ENCODE measurements around the gene MYBBP1A. TPM values are rescaled to one million over a fixed set of nuclear protein-coding genes. Genes with fewer than 3 reads are reported as not detected.

Gene MYBBP1A
- total and polyA plus RNA-seq, 4 donors, result 12.2 to 23.3 (median 20.0) TPM

DNA sequence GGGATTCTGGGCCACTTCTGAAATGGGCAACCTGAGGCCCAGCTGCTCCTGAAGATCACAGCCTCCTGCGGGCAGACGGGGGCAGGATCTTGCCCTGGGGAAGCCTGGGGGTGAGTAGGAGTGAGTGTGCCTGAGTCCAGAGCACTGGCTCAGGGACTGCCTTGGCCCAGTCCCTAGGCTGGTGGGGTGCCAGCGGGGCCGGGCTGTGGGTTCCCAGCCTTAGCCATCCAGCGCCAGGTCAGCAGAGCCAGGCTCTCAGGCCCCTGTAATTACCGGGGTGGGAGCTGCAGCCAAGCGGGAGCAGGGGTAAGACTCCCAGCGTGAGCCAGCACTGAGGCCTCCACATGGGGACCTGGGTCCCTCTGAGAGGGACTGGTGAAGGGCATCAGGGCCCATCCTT, 48.3 kb downstream of the MYBBP1A start:
- Histone ChIP-seq H3K4me3 (ENCODE audit: low read depth in 1 of 3, low read length in 3 of 3) (no peak overlapping the region), H3K36me3 (ENCODE audit: control insufficient read depth in 4 of 4, insufficient read depth in 3 of 4, low read depth in 1 of 4, low read length in 3 of 4) (no peaks in the 10 kb centered on the region), H3K9me3 (ENCODE audit: control insufficient read depth in 4 of 4, low read length in 3 of 4) (no peaks in the 10 kb centered on the region), H3K9ac (ENCODE audit: low read depth in 1 of 2, low read length in 2 of 2) (no peak overlapping the region), H3K27me3 (ENCODE audit: control insufficient read depth in 4 of 4, insufficient read depth in 4 of 4, low read length in 3 of 4) (no peaks in the 10 kb centered on the region), H3K27ac (ENCODE audit: low read depth in 1 of 2, low read length in 2 of 2) (no peak overlapping the region), H3K4me1 (ENCODE audit: control insufficient read depth in 4 of 4, insufficient read depth in 4 of 4, low read length in 3 of 4) (peaks cover 0 to 12% (median 3%) of the 10 kb centered on the region in 4 donors)
- TF ChIP-seq ZBTB33 (IDR thresholded peaks at IDR 0.05) (no peak), RXRA (IDR thresholded peaks at IDR 0.05) (no peak), GABPA (IDR thresholded peaks at IDR 0.05 in 1 of 2, conservative IDR thresholded peaks at IDR 0.05 in 1 of 2) (no peak), SP1 (IDR thresholded peaks at IDR 0.05) (no peak), YY1 (IDR thresholded peaks at IDR 0.05) (no peak), JUND (IDR thresholded peaks at IDR 0.05) (no peak), MAX (IDR thresholded peaks at IDR 0.05) (no peak), HNF4A (conservative IDR thresholded peaks at IDR 0.05) (no peak), FOXA1 (IDR thresholded peaks at IDR 0.05) (no peak), HNF4G (IDR thresholded peaks at IDR 0.05) (no peak), FOXA2 (IDR thresholded peaks at IDR 0.05) (no peak), NR2F2 (IDR thresholded peaks at IDR 0.05) (no peak), CTCF (IDR thresholded peaks at IDR 0.05; ENCODE audit: low read depth, low read length, missing input control) (no peak), RAD21 (IDR thresholded peaks at IDR 0.05) (no peak)
- TF ChIP-seq, protein P1, sequence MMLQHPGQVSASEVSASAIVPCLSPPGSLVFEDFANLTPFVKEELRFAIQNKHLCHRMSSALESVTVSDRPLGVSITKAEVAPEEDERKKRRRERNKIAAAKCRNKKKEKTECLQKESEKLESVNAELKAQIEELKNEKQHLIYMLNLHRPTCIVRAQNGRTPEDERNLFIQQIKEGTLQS (IDR thresholded peaks at IDR 0.05), result no peak
- TF ChIP-seq, protein P2, sequence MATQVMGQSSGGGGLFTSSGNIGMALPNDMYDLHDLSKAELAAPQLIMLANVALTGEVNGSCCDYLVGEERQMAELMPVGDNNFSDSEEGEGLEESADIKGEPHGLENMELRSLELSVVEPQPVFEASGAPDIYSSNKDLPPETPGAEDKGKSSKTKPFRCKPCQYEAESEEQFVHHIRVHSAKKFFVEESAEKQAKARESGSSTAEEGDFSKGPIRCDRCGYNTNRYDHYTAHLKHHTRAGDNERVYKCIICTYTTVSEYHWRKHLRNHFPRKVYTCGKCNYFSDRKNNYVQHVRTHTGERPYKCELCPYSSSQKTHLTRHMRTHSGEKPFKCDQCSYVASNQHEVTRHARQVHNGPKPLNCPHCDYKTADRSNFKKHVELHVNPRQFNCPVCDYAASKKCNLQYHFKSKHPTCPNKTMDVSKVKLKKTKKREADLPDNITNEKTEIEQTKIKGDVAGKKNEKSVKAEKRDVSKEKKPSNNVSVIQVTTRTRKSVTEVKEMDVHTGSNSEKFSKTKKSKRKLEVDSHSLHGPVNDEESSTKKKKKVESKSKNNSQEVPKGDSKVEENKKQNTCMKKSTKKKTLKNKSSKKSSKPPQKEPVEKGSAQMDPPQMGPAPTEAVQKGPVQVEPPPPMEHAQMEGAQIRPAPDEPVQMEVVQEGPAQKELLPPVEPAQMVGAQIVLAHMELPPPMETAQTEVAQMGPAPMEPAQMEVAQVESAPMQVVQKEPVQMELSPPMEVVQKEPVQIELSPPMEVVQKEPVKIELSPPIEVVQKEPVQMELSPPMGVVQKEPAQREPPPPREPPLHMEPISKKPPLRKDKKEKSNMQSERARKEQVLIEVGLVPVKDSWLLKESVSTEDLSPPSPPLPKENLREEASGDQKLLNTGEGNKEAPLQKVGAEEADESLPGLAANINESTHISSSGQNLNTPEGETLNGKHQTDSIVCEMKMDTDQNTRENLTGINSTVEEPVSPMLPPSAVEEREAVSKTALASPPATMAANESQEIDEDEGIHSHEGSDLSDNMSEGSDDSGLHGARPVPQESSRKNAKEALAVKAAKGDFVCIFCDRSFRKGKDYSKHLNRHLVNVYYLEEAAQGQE (IDR thresholded peaks at IDR 0.05), result no peak
- no peak for DNase-seq (ENCODE audit: low spot score)
- WGBS, result 83% methylated on average over 8 of the region's 8 CpGs

Data from liver (tissue), 9 donors.